ENCODE measurements around the gene MTUS2. TPM values are rescaled to one million over a fixed set of nuclear protein-coding genes. Genes with fewer than 3 reads are reported as not detected.
A peak's percentile ranks its signal among the peaks of the same experiment; 100 is the strongest.

MTUS2 gene
- total and polyA plus RNA-seq, 2 donors (not counting 1 experiment from before 2014, with no cell fraction given) = 0.06 TPM; not detected in 1

GRCh38 chr13:29109987-29110386 is 289.8 kb downstream of the MTUS2 start:
- Histone ChIP-seq H3K79me2 (ENCODE audit: control insufficient read depth, insufficient read depth, low read length) (no peaks in the 10 kb centered on the region), H3K9me3 (ENCODE audit: control insufficient read depth, insufficient read depth, low read depth, low read length) (no peaks in the 10 kb centered on the region), H2AFZ (ENCODE audit: low read length) (no peak overlapping the region), H3K27ac (ENCODE audit: insufficient read depth, low read length) (no peak overlapping the region), H4K20me1 (ENCODE audit: control insufficient read depth, extremely low read depth, insufficient read depth, low read length) (no peaks in the 10 kb centered on the region), H3K4me2 (ENCODE audit: extremely low read depth, insufficient read depth, low read length) (no peak overlapping the region), H3K27me3 (ENCODE audit: control insufficient read depth, insufficient read depth, low read length) (no peaks in the 10 kb centered on the region), H3K4me3 (replicated peaks in 1 of 4; ENCODE audit: control extremely low read depth in 1 of 4, insufficient read depth in 1 of 4, low read depth in 3 of 4, low read length in 4 of 4) (no peak overlapping the region), H3K4me1 (ENCODE audit: control insufficient read depth, extremely low read depth, insufficient read depth, low read length) (no peaks in the 10 kb centered on the region), H3K36me3 (ENCODE audit: control insufficient read depth, insufficient read depth, low read length) (no peaks in the 10 kb centered on the region), H3K9ac (ENCODE audit: insufficient read depth, low read length) (no peak overlapping the region)
- no peak for TF ChIP-seq CTCF (conservative IDR thresholded peaks at IDR 0.05 in 1 of 2, IDR thresholded peaks at IDR 0.05 in 1 of 2; ENCODE audit: low read depth in 1 of 2, low read length in 2 of 2)
- no peak for TF ChIP-seq EZH2 (IDR thresholded peaks at IDR 0.05; ENCODE audit: low read length, missing control alignments)
- DNase-seq (ENCODE audit: low read depth in 2 of 2) = no peak

- Histone ChIP-seq H3K79me2 (ENCODE audit: control insufficient read depth, insufficient read depth, low read length) (no peaks in the 10 kb centered on the region), H2AFZ (ENCODE audit: low read length) (no peak overlapping the region), H3K27ac (ENCODE audit: insufficient read depth, low read length) (no peak overlapping the region), H3K36me3 (ENCODE audit: control insufficient read depth, insufficient read depth, low read length) (no peaks in the 10 kb centered on the region), H3K9me3 (ENCODE audit: control insufficient read depth, insufficient read depth, low read depth, low read length) (no peaks in the 10 kb centered on the region), H3K9ac (ENCODE audit: insufficient read depth, low read length) (no peak overlapping the region), H3K4me1 (ENCODE audit: control insufficient read depth, extremely low read depth, insufficient read depth, low read length) (no peaks in the 10 kb centered on the region), H4K20me1 (ENCODE audit: control insufficient read depth, extremely low read depth, insufficient read depth, low read length) (no peaks in the 10 kb centered on the region), H3K4me3 (replicated peaks in 1 of 4; ENCODE audit: control extremely low read depth in 1 of 4, insufficient read depth in 1 of 4, low read depth in 3 of 4, low read length in 4 of 4) (no peak overlapping the region), H3K27me3 (ENCODE audit: control insufficient read depth, insufficient read depth, low read length) (no peaks in the 10 kb centered on the region), H3K4me2 (ENCODE audit: extremely low read depth, insufficient read depth, low read length) (no peak overlapping the region)
- TF ChIP-seq EZH2 (IDR thresholded peaks at IDR 0.05; ENCODE audit: low read length, missing control alignments) = no peak
- no peak for TF ChIP-seq CTCF (conservative IDR thresholded peaks at IDR 0.05 in 1 of 2, IDR thresholded peaks at IDR 0.05 in 1 of 2; ENCODE audit: low read depth in 1 of 2, low read length in 2 of 2)
- peak in 1 of 2 donors; percentile 1 for DNase-seq (ENCODE audit: low read depth in 2 of 2)
Measured at GRCh38 chr13:29111446-29111845, 291.3 kb downstream of the MTUS2 start.

- H3K9ac ChIP-seq (ENCODE audit: insufficient read depth, low read length) = no peak overlapping the region
- H3K4me2 ChIP-seq (ENCODE audit: extremely low read depth, insufficient read depth, low read length) = no peak overlapping the region
- no peak overlapping the region for H3K4me3 ChIP-seq (replicated peaks in 1 of 4; ENCODE audit: control extremely low read depth in 1 of 4, insufficient read depth in 1 of 4, low read depth in 3 of 4, low read length in 4 of 4)
- DNase-seq (ENCODE audit: low read depth in 2 of 2) = no peak
- no peaks in the 10 kb centered on the region for H3K9me3 ChIP-seq (ENCODE audit: control insufficient read depth, insufficient read depth, low read depth, low read length)
- H3K27me3 ChIP-seq (ENCODE audit: control insufficient read depth, insufficient read depth, low read length) = no peaks in the 10 kb centered on the region
- TF ChIP-seq CTCF (conservative IDR thresholded peaks at IDR 0.05 in 1 of 2, IDR thresholded peaks at IDR 0.05 in 1 of 2; ENCODE audit: low read depth in 1 of 2, low read length in 2 of 2) (no peak), EZH2 (IDR thresholded peaks at IDR 0.05; ENCODE audit: low read length, missing control alignments) (no peak)
- H3K79me2 ChIP-seq (ENCODE audit: control insufficient read depth, insufficient read depth, low read length) = no peaks in the 10 kb centered on the region
- H2AFZ ChIP-seq (ENCODE audit: low read length) = no peak overlapping the region
- H3K36me3 ChIP-seq (ENCODE audit: control insufficient read depth, insufficient read depth, low read length) = no peaks in the 10 kb centered on the region
- H4K20me1 ChIP-seq (ENCODE audit: control insufficient read depth, extremely low read depth, insufficient read depth, low read length) = no peaks in the 10 kb centered on the region
- no peaks in the 10 kb centered on the region for H3K4me1 ChIP-seq (ENCODE audit: control insufficient read depth, extremely low read depth, insufficient read depth, low read length)
- no peak overlapping the region for H3K27ac ChIP-seq (ENCODE audit: insufficient read depth, low read length)
Measured at GRCh38 chr13:29115842-29116241, 295.7 kb downstream of the MTUS2 start.
